Measurements from ENCODE around the gene DCST2. TPM values are rescaled to one million over a fixed set of nuclear protein-coding genes. Genes with fewer than 3 reads are reported as not detected.
"Not testable (repeated sequence)": the region's sequence is repeated elsewhere in the genome, so short reads cannot be mapped to it uniquely, and the experiment has no call there.

Gene DCST2
- total and polyA plus RNA-seq, 9 of the 15 experiments (the other 6 are each of a cell fraction or from before 2014, with no cell fraction given) = 0.09 to 0.49 (median 0.11) TPM; not detected in 3

DNA sequence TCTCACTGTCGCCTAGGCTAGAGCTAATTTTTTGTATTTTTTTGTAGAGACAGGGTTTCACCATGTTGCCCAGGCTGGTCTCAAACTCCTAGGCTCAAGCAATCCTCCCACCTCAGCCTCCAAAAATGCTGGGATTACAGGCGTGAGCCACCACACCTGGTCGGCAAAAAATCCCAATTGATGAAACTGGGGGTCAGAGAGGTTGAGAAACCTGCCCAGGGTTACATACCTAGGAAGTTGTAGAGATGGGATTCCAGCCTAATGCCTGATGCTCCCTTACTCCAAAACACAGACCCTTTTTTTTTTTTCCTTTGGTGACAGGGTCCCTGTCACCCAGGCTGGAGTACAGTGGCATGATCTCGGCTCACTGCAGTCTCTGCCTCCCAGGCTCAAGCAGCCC is 46.8 kb downstream of the DCST2 start:
- H2AFZ ChIP-seq (ENCODE audit: low read depth, low read length); H3K4me3 ChIP-seq; H3K27me3 ChIP-seq (ENCODE audit: control insufficient read depth in 2 of 2, insufficient read depth in 2 of 2, low read length in 2 of 2); DNase-seq (ENCODE audit: extremely low read depth in 1 of 4, low spot score in 3 of 4); intact Hi-C loops (cut with micrococcal nuclease); H4K20me1 ChIP-seq (replicated peaks; ENCODE audit: control insufficient read depth, insufficient read depth, low read length); ATAC-seq; H3K9ac ChIP-seq (ENCODE audit: insufficient read depth in 1 of 2, low read depth in 2 of 2, low read length in 2 of 2); CTCF ChIA-PET (ENCODE audit: low intra/inter-chr PET ratio); BruUV-seq (replicated peaks); in situ Hi-C loops (cut with MboI); H3K9me3 ChIP-seq (replicated peaks; ENCODE audit: control insufficient read depth, insufficient read depth, low read depth, low read length); H3K9me1 ChIP-seq (ENCODE audit: control insufficient read depth, insufficient read depth, low read length); FAIRE-seq; H3K27ac ChIP-seq (ENCODE audit: extremely low read depth, low read depth, low read length); H3K4me2 ChIP-seq (ENCODE audit: insufficient read depth, low read length): not testable (repeated sequence)
- Histone ChIP-seq H3K36me3 (ENCODE audit: control insufficient read depth, insufficient read depth, low read length) (peaks cover 50% of the 10 kb centered on the region), H3K79me2 (ENCODE audit: control insufficient read depth, insufficient read depth, low read length) (peaks cover 68% of the 10 kb centered on the region), H3K4me1 (replicated peaks in 1 of 2; ENCODE audit: control insufficient read depth in 2 of 2, insufficient read depth in 2 of 2, low read length in 2 of 2) (peaks cover 0 to 34% of the 10 kb centered on the region in 2 experiments; a peak in 3 of 5 replicates)
- POLR2A ChIA-PET = interaction anchor here (0.6 to 1.1 kb wide), 3 partner anchors 11 to 96 kb away, joined by 3 read pairs; no protein-coding TSS in a partner anchor
- 91% methylated on average over 4 of the region's 4 CpGs for WGBS (ENCODE audit: insufficient coverage, low coverage, missing lambda C conversion rate)

DNA sequence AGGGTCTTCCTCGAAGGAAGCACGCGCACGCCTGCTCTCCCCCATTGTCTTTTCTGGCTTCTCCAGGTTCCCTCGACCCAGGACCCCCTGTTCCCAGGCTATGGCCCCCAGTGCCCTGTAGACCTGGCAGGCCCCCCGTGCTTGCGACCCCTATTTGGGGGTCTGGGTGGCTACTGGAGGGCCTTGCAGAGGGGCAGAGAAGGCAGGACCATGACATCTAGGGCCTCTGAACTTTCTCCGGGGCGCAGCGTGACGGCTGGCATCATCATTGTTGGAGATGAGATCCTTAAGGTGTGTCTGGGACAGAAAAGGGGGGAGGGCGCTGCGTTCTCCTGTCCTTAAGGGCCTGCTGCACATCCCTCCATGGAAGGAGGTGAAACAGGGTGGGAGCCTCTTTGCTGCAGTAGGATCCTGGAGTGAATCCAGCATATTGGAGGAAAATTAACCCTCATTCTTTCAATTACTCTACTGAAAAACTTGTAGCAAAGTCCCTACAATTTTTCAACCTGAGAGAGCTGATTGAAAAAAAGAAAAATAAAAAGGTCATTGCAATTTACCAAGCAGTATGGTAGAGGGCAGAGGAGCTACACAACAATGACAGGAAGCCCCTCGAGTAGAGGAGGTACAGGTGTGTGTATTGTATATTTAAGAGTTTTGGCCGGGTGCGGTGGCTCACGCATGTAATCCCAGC is 49.7 kb downstream of the DCST2 start:
- DNase-seq (ENCODE audit: extremely low read depth in 1 of 4, low spot score in 3 of 4) = peak in 1 of 4 experiments; percentile 45
- Histone ChIP-seq H3K79me2 (ENCODE audit: control insufficient read depth, insufficient read depth, low read length) (peaks cover 76% of the 10 kb centered on the region), H3K9me1 (ENCODE audit: control insufficient read depth, insufficient read depth, low read length) (no peaks in the 10 kb centered on the region), H3K4me3 (peak overlapping the region; percentile 60), H3K9ac (ENCODE audit: insufficient read depth in 1 of 2, low read depth in 2 of 2, low read length in 2 of 2) (peak overlapping the region; percentile 83 to 93), H3K27me3 (ENCODE audit: control insufficient read depth in 2 of 2, insufficient read depth in 2 of 2, low read length in 2 of 2) (no peaks in the 10 kb centered on the region), H3K4me1 (replicated peaks in 1 of 2; ENCODE audit: control insufficient read depth in 2 of 2, insufficient read depth in 2 of 2, low read length in 2 of 2) (peaks cover 5 to 34% of the 10 kb centered on the region in 2 experiments; a peak in 4 of 5 replicates), H3K27ac (ENCODE audit: extremely low read depth, low read depth, low read length) (peak overlapping the region; percentile 74), H3K9me3 (replicated peaks; ENCODE audit: control insufficient read depth, insufficient read depth, low read depth, low read length) (no peaks in the 10 kb centered on the region), H4K20me1 (replicated peaks; ENCODE audit: control insufficient read depth, insufficient read depth, low read length) (no peaks in the 10 kb centered on the region; the same call in 1 of the 2 replicates), H3K4me2 (ENCODE audit: insufficient read depth, low read length) (peak overlapping the region; percentile 85), H3K36me3 (ENCODE audit: control insufficient read depth, insufficient read depth, low read length) (peaks cover 46% of the 10 kb centered on the region), H2AFZ (ENCODE audit: low read depth, low read length) (no peak overlapping the region)
- no TSS peak for BruUV-seq (replicated peaks)
- ChIA-PET POLR2A (interaction anchor here (0.5 to 4.7 kb wide), 10 partner anchors 12 to 1607 kb away, joined by 3 to 80 read pairs (median 4); partner anchors contain the start of genes CKS1B, LENEP, PBXIP1 and SHC1), CTCF (ENCODE audit: low intra/inter-chr PET ratio) (interaction anchor here (1.1 kb wide), 1 partner anchor 34 kb away, joined by 3 read pairs; no protein-coding TSS in a partner anchor)
- in situ Hi-C loops (cut with MboI) (no loop called here), intact Hi-C loops (cut with micrococcal nuclease) (no loop called here)
- 0% methylated on average over 17 of the region's 17 CpGs for WGBS (ENCODE audit: insufficient coverage, low coverage, missing lambda C conversion rate)
- FAIRE-seq = no peak
- peak; percentile 24 for ATAC-seq
- no peak for TF ChIP-seq SIN3B (IDR thresholded peaks at IDR 0.05; ENCODE audit: low read depth)
- TF ChIP-seq, protein P1, sequence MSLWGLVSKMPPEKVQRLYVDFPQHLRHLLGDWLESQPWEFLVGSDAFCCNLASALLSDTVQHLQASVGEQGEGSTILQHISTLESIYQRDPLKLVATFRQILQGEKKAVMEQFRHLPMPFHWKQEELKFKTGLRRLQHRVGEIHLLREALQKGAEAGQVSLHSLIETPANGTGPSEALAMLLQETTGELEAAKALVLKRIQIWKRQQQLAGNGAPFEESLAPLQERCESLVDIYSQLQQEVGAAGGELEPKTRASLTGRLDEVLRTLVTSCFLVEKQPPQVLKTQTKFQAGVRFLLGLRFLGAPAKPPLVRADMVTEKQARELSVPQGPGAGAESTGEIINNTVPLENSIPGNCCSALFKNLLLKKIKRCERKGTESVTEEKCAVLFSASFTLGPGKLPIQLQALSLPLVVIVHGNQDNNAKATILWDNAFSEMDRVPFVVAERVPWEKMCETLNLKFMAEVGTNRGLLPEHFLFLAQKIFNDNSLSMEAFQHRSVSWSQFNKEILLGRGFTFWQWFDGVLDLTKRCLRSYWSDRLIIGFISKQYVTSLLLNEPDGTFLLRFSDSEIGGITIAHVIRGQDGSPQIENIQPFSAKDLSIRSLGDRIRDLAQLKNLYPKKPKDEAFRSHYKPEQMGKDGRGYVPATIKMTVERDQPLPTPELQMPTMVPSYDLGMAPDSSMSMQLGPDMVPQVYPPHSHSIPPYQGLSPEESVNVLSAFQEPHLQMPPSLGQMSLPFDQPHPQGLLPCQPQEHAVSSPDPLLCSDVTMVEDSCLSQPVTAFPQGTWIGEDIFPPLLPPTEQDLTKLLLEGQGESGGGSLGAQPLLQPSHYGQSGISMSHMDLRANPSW (CRISPR knock-in tag; IDR thresholded peaks at IDR 0.05) = 0 out of 2 replicates have a peak, but pooled peaks have one; percentile 30
- TF ChIP-seq KDM2B (CRISPR knock-in tag; IDR thresholded peaks at IDR 0.05) = no peak
- TF ChIP-seq ZBTB7A (IDR thresholded peaks at IDR 0.05; ENCODE audit: borderline replicate concordance, control insufficient read depth, low read depth, low read length) = peak; percentile 63
- no peak for TF ChIP-seq KDM5B (IDR thresholded peaks at IDR 0.05; ENCODE audit: insufficient replicate concordance, low read depth, low read length)
- peak; percentile 49 for TF ChIP-seq POLR2G (IDR thresholded peaks at IDR 0.05; ENCODE audit: low read depth, low read length)
- peak; percentile 64 for TF ChIP-seq RBFOX2 (IDR thresholded peaks at IDR 0.05; ENCODE audit: low read depth, low read length)
- no peak for TF ChIP-seq GABPA (tag; conservative IDR thresholded peaks at IDR 0.05; ENCODE audit: low read depth)
- 0 out of 4 replicates have a peak, but pooled peaks of 1 of the 2 experiments have one; percentile 9 for TF ChIP-seq RAD21 (CRISPR knock-in tag; conservative IDR thresholded peaks at IDR 0.05 in 1 of 2, IDR thresholded peaks at IDR 0.05 in 1 of 2)
- 0 out of 2 replicates have a peak, but pooled peaks have one; percentile 9 for TF ChIP-seq ZFX (CRISPR knock-in tag; IDR thresholded peaks at IDR 0.05)

All from K562 (cell line).